A673 (cell line): ENCODE results near the gene TRERF1.

Source experiments
- EZH2 ChIP-seq: fragments of 200-600 bp; sonication (generic); IDR thresholded peaks from 2 replicates; pipeline ENCODE4 v1.6.1; 2017; ENCODE audit warnings: borderline replicate concordance, low read depth, mild to moderate bottlenecking, mixed read lengths, antibody characterized with exemption, low read length; ENCODE audit not compliant: poor library complexity, severe bottlenecking
- TF ChIP-seq, protein P1 (sequence below): fragments of 300-800, 200-600 bp; sonication (generic); conservative IDR thresholded peaks from 2 replicates; pipeline ENCODE4 v1.5.1; 2017; ENCODE audit warnings: low read depth, mild to moderate bottlenecking, antibody characterized with exemption, low read length, moderate library complexity, mixed read lengths

DNA sequence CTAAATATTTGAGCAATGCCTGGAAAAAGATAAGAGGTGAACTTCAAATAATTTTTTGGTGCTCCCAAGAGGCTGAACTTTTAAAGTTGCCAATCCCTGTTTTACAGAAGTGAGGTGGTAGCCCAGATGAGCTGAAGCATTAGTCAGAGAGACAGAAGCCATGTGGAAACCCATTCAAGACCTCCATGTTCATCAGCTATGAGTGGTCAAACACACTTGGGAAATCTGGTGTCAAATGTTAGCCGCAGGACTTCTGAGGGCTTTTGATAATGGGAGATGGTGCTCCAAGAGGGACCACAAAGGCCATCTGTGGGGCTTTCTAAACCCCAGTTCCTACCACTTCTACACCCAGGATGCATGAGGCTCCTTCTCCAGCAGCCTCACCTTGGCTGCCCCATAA, 156.5 kb downstream of the TRERF1 start:
- TF ChIP-seq, protein P1, sequence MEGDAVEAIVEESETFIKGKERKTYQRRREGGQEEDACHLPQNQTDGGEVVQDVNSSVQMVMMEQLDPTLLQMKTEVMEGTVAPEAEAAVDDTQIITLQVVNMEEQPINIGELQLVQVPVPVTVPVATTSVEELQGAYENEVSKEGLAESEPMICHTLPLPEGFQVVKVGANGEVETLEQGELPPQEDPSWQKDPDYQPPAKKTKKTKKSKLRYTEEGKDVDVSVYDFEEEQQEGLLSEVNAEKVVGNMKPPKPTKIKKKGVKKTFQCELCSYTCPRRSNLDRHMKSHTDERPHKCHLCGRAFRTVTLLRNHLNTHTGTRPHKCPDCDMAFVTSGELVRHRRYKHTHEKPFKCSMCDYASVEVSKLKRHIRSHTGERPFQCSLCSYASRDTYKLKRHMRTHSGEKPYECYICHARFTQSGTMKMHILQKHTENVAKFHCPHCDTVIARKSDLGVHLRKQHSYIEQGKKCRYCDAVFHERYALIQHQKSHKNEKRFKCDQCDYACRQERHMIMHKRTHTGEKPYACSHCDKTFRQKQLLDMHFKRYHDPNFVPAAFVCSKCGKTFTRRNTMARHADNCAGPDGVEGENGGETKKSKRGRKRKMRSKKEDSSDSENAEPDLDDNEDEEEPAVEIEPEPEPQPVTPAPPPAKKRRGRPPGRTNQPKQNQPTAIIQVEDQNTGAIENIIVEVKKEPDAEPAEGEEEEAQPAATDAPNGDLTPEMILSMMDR, result no peak
- TF ChIP-seq EZH2, result no peak
